HG03045 (cell line): Measurements from ENCODE around the gene ANKS1B.

Experiments used
- ATAC-seq: cut with Tn5 transposase; IDR thresholded peaks from one replicate; pipeline ENCODE4 v1.9.1; 2021; ENCODE audit warnings: mild to moderate bottlenecking, moderate library complexity; ENCODE audit not compliant: unreplicated experiment

Gene ANKS1B

DNA sequence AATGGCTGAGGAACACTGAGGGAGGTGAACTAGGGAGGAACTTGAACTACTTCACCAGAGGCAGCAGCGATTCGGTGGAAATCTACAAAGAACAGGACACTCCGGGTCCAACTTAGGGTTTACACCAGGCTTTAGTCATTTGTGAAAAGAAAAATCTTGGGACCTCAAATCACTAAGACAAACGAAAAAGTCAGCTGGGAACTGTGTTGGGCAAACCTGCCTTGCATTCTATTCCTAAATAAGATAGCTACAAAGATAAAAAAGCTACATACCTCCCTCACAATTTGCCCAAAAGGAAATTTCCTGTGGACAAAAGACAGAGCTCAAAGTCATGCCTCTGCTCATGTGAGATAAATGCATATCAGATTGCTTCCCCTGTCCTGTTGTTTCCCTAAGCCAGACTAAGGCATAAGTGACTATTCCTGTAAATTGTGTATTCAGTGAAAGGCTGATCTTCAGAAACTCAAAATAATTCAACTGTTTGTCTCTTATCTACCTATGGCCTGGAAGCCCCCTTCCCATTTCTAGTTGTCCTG is 1233.1 kb downstream of the ANKS1B start:
- no peak for ATAC-seq

DNA sequence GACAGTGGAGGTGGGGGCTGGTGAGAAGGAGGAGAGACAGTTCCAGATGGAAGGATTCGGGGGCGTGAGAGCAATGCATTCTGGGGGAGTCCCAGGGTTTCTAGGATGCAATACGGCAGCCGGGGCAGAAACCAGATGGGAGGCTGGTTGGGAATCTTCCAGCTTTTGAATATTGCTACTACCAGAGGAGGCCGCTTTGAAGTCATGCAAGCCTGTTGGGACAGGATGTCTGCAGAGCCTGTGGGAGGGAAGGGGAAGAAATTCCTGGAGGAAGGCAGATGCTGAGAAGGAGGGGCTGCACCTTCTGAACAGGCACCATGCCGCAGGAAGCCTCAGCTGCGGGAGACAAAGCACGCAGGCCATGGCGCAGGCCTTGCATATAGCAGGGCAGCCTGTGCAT is 1234.2 kb downstream of the ANKS1B start:
- ATAC-seq: no peak

DNA sequence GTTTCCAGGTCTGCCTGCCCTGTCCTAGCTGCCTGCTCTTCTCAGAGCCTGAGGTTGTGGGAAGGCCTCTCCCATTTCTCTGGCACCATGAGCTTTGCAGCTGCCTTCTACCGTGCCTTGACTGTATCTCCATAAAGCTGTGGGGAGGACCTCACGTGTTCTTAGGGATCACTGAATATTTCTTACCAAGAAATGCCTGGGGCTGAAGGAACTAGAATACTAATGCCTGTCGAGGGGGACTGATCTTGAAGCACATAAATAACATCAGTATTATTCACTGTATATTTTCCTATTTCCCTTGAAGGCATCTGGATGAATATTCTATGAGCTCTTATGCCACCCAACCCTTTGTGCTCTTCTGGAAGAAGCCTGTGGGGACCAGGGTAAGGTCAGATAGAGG is 1236.3 kb downstream of the ANKS1B start:
- ATAC-seq: no peak

DNA sequence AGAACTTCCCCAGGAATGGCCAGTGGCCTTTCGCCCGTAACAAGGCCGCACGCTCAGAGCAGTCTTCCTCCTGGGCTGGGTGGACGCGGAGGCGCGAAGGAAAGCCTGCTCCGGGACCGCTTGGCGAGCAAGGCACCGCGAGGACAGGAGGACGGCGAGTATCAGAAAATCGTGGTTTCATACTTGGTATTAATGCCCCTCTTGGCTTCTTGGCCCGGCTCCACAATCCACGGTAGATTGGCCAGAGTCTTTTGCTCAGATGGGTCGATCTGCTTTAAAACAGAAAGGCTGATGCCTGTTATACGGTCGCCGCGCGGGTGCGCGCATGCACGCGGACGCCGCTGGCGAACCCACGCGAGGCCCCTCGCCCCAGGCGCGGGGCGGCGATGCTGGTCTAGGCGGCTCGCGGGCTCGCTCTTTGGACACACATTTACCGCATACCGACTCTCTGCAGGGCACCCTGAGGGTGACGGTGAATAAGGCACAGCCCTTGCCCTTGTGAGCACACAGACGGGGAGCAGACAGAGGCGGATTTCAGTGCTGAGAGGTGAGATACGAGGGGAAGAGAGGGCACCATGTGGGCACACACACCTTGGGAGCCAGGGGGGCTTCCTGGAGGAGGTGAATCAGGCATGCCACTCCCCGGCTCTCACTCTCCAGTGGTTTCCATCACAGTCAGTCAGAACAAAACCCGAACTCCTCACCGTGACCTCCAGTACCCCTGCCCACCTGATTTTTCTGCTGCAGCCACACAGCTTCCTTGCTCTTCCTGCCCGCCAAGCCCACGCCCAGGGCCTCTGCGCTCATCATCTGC is 1239.0 kb downstream of the ANKS1B start:
- peak; percentile 50 for ATAC-seq

DNA sequence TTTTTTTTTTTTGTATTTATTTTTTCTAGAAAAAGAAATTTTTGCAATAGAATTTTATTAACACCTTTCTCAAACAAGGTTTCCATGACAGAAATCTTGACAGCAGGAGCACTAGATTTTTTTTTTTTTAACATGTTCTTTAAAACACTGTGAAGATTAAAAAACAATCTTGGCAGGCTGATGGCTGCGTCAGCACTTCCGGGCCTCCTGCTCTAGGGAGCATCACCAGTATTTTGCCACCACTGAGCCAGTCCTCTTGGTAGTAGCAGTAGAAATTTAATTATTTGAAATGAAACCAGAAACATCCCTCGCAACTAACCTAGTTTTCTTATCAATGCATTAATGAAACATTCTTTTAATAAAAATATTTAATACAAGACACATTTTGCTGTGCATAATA is 1240.1 kb downstream of the ANKS1B start:
- no peak for ATAC-seq

DNA sequence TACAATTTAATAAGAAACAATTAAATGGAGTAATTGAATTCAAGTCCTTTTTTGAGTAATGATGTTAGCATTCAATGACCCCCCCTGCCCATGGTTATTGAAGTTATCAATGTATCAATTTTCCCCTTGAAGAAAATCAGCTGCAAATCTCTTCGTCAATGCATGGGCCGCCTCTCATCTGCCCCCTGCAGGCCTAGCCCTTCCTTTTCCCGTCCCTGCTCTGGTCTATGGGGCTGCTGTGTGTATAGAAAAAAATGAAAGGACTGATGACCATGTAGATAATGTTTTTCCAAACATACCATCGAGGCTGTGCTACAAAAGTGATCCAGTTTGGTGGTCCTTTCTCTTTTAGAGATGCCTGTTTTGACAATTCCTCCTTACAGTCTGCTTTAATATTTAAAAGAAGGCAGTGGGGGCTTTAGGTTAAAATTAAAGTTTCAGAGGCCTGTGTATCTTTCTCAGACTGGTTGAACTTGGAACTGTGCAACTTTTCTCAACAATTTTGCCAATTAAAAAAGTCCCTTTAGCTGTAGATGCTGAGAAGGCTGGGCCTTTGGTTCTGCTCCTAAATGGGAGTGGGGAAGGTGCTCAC is 1241.3 kb downstream of the ANKS1B start:
- ATAC-seq: no peak

DNA sequence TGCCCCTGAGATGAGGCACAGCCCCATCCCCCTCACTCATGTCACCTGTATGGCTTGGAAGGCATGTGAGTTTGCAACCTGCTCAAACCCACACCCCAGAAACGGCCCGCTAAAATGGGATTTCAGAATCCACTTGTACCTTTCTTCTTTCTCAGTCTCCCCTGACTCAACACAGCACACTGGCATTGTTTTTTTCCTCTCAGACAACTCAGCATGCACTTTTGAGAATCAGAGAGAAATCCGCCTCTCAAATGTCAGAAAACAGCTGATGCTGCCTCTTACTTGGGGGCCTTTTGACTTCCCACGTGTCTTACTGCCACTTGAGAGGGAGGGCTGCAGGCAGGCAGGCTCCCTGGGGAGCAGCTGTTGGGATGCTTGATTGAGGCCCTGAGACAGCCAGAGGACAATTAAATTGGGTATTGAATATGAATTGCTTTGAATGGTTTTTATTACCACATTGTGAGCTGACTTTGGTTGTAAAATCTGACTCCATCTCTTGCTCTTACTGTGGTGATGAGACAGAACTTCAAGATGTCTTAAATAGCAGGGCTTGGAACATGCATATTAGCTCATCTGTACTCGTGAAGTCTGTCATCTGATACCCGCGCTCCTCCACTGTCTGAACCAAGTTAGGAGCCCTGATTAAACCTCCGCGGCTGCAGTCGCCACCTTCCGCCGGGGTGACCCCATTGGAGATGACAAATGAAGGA is 1243.0 kb downstream of the ANKS1B start:
- no peak for ATAC-seq

DNA sequence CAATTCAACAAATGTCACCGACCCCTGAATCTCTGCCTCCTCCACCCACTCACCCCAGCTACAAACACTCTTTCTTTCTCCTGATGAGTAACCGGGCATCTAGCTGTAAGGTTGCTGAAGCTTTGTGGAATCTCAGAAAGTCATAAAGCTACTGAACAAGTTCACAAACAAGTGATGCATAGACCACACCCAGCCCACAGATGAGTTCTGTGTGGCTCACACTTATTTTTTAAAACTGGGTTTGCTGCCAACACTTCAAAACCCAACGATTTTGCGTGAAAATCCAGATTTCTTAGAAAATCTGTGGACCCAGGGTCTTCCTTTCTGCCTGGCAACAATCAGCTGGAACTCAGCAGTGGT is 1243.6 kb downstream of the ANKS1B start:
- no peak for ATAC-seq

DNA sequence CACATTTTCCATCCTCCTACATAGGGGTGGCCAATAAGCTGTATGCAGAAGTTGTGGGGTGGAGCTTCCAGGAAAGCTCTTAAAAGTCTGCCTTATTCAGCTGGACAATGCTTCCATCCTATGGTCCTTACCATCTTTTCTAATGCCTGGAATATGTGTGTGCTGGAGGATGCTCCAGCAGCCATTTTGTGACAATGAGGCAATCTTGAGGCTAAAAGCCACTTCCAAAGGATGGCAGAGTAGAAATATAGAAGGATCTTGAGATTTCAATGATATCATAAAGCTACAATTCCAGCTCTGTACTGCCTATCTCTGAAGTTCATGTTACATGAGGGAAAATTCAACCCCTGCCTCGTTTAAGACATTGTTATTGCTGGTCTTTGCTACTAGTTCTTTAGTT is 1244.0 kb downstream of the ANKS1B start:
- ATAC-seq: no peak

DNA sequence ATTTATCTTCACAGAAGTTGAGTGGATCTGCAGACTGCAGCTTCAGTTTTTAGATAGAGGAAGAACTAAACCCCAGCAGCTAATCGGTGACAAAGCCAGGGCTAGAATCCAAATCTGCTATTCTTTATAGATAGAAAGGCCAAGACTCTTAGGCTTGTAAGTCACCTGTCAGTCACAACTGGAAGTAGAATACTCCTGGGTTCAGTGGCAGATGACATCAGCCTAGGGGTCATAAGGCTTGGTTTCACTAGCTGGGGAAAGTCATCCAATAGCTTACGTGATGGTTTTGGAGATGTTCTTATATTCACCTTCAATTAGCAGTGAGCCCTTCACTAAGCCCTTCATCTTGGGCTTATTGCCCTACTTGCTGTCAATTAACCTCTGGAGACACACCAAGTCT is 1246.2 kb downstream of the ANKS1B start:
- no peak for ATAC-seq

DNA sequence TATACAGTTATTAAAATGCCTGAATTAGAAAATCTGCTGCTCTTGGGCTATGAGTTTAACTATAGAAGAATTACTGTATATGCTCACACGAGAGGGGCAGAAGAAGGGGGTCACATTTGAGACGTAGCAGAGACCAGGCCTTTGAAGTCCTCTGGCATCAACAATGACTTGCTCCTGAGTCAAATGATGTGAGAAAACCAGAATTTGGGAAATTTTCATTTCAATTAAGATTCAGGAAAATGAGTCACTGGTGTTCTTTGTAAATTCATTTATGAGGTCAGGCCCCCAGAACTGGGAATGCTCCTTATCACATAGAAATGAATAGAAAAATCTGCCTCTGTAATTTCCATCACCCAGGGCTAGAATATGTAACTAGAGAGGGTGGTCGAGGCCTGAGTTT is 1246.7 kb downstream of the ANKS1B start:
- ATAC-seq: no peak

DNA sequence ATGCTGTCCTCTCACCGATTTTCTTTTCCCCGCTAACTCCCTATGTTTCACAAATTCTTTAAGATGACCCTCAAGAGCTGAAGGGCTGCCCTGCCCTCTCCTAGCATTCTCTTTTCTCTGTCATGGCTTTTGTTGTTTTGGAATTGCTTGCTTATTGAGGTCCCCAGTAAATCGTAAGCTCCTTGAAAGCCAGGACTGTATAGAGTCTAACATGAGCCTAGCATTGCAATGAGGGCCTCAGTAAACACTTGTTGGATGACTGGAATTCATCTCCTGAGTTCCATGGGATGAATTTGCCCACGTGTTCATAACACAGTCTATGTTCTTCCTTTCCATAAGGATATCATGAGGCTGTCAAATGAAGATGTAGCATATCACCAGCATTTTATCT is 1247.4 kb downstream of the ANKS1B start:
- no peak for ATAC-seq

DNA sequence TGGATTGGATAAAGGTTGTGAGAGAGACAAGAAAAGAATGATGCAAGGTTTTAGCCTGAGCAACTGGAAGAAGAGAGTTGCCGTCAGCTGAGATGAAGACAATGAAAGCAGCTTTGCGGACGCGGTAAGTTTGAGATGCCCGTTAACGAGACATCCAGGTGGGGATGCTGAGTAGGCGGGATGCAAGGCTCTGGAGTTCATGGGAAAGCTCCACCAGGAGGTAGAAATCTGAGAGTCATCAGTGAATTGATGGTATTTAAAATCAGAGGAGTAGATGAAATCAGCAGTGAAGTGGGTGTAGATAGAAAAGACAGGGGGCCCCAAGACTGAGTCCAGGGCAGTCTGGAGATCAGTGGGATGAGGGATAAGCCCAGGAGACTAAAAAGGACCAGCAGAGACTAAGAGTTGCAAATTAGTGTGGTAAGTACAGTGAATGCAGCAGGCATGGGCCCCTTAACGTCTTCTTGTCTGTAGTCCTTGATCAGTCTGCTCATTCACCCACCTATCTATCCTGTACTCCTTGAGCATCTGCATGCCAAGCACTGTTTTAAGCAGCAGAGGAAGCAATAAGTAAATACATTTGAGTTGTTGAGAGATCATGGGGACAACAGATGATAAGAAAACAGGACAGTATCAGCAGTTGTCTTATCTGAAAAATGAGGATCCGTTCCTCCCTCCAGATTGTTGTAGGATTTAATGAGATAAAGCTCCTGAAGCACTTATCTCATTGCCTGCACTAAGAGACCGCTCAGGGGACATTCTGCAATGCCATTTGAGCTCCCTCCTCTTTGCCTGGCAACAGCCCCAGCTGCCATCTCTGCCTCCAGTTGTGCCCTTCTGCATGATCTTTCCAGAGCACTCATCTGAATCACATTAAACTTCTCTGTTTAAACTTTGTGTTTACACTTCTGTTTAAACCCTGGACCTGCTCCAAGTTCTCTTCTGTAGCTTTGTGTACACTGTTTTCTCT is 1248.1 kb downstream of the ANKS1B start:
- no peak for ATAC-seq

DNA sequence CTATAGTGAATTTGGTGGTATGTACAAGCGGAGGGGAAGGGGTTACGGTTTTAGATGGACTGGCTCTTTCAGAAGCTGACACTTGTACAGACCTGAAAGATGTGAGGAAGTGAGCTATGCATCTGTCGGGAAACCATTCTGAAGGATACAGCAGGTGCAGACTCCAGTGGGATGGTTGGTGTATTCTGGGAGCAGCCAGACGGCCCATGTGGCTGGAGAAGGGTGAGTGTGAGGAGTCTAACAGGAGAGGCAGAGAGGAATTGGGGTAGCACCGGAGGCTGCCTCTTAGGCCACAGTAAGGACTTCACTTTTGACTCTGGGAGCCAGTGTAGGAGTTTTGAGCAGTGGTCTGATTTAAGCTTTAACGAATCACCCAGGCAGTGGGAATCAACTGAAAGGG is 1248.9 kb downstream of the ANKS1B start:
- ATAC-seq: no peak

DNA sequence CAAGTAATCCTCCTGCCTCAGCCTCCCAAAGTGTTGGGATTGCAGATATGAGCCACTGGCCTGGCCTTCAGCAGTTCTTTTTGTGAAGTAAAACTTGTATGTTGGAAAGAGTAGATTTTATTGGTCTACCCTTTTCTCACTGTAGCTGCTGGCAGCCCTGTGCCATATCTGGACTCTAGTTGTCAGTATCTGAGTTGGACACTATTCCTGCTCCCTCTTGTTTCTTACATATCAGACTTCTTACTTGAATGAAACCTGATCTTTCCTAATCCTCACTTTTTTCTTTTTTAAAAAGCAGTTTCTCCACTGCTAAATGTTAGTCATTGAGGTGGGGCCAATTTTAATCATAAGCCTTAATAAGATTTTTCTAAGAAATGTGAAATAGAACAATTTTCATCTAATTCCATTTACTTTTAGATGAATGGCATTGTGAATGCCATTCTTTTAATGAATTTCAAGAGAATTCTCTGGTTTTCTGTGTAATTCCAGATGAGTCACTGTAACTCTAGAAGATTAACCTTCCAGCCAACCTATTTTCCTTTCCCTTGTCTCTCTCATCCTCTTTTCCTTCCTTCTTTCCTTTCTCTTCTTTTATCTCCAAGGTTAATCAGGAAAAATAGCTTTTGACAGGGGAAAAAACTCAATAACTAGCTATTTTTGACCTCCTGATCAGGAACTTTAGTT is 1250.9 kb downstream of the ANKS1B start:
- no peak for ATAC-seq

DNA sequence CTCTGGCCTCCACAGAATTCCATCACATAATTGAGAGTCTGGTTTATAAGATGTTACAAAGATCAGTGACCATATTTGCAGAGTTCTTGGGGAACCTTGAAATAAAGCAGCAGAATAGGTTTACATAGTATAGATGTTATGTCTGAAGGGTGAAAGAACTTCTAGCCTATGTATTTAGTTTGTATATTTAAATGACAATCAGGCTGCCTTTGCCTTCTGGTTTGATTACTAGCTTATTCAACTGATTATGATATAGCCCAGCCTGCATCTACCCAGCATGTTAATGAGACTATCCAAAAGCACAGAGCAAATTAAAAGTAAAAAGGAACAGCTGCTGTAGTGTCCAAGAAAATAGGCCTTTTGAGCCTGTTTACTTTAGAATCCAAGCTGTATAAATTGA is 1254.3 kb downstream of the ANKS1B start:
- ATAC-seq: no peak

DNA sequence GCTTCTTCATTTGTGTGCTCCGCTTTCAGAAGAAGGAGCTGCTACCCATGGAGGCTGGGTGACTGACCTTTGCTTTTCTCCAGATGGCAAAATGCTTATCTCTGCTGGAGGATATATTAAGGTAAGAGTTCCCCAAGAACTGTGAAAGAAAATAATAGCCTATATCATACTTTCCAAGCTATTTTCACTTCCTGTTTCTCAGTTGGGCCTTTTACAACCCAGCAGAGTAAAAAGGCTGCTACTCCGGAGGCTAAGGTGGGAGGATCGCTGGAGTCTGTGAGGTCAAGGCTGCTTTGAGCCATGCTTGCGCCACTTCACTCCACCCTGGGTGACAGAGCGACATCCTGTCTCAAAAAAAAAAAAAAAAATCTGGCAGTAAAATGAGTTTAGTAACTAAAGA is 1257.5 kb downstream of the ANKS1B start:
- no peak for ATAC-seq

DNA sequence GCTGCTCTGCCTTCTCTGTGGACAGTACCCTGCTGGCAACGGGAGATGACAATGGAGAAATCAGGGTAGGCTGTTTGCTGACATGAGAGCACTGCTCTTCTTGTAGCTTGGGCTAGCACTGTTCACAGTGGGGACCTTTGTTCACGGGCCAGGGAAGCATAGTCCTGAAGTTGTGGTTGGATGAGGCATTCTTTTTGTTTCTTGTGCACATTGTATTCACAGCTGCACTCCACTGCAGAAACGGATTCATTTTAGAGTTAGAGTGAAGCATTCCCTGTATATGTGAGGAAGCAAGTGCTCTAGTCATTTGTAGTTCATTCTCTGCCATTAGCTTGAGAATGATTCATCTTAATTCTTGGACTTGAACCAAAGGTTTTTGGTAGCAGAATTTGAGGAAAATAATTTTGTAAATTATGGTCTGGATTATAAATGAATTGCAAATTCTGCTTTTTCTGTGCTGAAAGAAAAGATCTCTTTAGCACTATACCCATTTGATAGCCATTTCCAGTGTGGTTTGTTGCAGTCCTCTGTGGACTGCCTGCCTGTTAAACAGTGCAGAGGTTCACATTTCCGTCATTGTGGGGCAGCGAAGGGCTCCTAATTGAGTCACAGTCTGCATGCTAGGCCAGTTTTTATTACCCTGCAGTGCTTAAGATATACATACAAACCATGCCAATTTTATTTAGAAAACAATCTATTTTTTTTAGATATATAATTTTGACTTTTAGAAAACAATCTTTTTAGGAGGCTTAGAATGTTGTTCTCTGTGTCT is 1259.1 kb downstream of the ANKS1B start:
- ATAC-seq: peak; percentile 82

DNA sequence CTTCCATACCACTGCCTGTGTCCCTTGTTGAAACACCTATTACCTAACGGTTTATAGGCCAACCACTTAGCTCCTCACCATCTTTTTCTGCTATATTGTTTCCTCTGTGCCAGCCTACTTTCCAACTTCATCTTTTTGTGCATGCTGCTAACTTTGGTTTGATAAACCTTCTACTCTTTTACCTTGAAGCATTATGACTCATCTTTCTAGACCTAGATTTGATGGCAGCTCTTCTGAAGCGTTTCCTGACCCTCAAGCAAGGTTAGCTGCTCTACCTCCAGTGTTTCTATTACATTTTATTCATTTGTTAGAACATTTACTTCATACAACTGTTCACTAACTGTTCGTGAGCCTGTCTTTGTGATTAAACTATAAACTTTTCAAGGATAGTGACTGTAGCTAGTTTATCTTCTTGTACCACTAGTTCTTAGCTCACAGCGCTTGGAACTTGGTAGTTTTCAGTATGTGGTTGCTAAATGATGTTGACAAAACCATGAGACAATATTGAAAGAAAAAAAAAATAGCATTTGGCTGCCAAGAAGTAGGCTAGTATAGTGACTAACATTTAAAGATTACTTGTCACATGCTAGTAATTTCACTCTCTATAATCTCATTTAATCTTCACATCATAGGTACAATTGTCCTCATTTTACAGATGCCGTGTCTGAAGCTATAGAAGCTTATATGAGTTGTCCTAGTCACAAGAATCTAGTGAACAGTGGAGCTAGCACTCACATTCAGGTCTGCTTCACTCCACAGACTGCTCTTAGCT is 1260.2 kb downstream of the ANKS1B start:
- ATAC-seq: no peak
